ENCODE results near the gene KCTD16.

Gene KCTD16

GRCh38 chr5:144310621-144311020 lies 139.9 kb downstream of the KCTD16 start:
- Mint-ChIP-seq H3K4me3 (no peak overlapping the region), H3K4me1 (ENCODE audit: low read depth) (no peaks in the 10 kb centered on the region), H3K9me3 (no peaks in the 10 kb centered on the region), H3K27me3 (no peaks in the 10 kb centered on the region), H3K27ac (no peak overlapping the region), H3K36me3 (ENCODE audit: low read depth) (no peaks in the 10 kb centered on the region)

- Mint-ChIP-seq H3K27ac (no peak overlapping the region), H3K36me3 (ENCODE audit: low read depth) (no peaks in the 10 kb centered on the region), H3K4me3 (no peak overlapping the region), H3K27me3 (no peaks in the 10 kb centered on the region), H3K4me1 (ENCODE audit: low read depth) (no peaks in the 10 kb centered on the region), H3K9me3 (no peaks in the 10 kb centered on the region)
Observed at GRCh38 chr5:144313147-144313726, 142.6 kb downstream of the KCTD16 start.

GRCh38 chr5:144315026-144315425 lies 144.4 kb downstream of the KCTD16 start:
- Mint-ChIP-seq H3K36me3 (ENCODE audit: low read depth) (no peaks in the 10 kb centered on the region), H3K4me3 (no peak overlapping the region), H3K27ac (no peak overlapping the region), H3K27me3 (no peaks in the 10 kb centered on the region), H3K4me1 (ENCODE audit: low read depth) (no peaks in the 10 kb centered on the region), H3K9me3 (no peaks in the 10 kb centered on the region)

- H3K27ac Mint-ChIP-seq = no peak overlapping the region
- H3K4me1 Mint-ChIP-seq (ENCODE audit: low read depth) = no peaks in the 10 kb centered on the region
- H3K27me3 Mint-ChIP-seq = no peaks in the 10 kb centered on the region
- H3K36me3 Mint-ChIP-seq (ENCODE audit: low read depth) = no peaks in the 10 kb centered on the region
- no peak overlapping the region for H3K4me3 Mint-ChIP-seq
- no peaks in the 10 kb centered on the region for H3K9me3 Mint-ChIP-seq
Observed at GRCh38 chr5:144315994-144316634, 145.4 kb downstream of the KCTD16 start.

GRCh38 chr5:144318011-144318410 lies 147.3 kb downstream of the KCTD16 start:
- Mint-ChIP-seq H3K27ac (no peak overlapping the region), H3K27me3 (no peaks in the 10 kb centered on the region), H3K36me3 (ENCODE audit: low read depth) (no peaks in the 10 kb centered on the region), H3K9me3 (no peaks in the 10 kb centered on the region), H3K4me1 (ENCODE audit: low read depth) (no peaks in the 10 kb centered on the region), H3K4me3 (no peak overlapping the region)

- Mint-ChIP-seq H3K4me3 (no peak overlapping the region), H3K27me3 (no peaks in the 10 kb centered on the region), H3K9me3 (no peaks in the 10 kb centered on the region), H3K27ac (no peak overlapping the region), H3K4me1 (ENCODE audit: low read depth) (no peaks in the 10 kb centered on the region), H3K36me3 (ENCODE audit: low read depth) (no peaks in the 10 kb centered on the region)
Observed at GRCh38 chr5:144318460-144318859, 147.8 kb downstream of the KCTD16 start.

- Mint-ChIP-seq H3K27ac (no peak overlapping the region), H3K36me3 (ENCODE audit: low read depth) (no peaks in the 10 kb centered on the region), H3K9me3 (no peaks in the 10 kb centered on the region), H3K4me3 (no peak overlapping the region), H3K4me1 (ENCODE audit: low read depth) (no peaks in the 10 kb centered on the region), H3K27me3 (no peaks in the 10 kb centered on the region)
Observed at GRCh38 chr5:144323181-144323580, 152.5 kb downstream of the KCTD16 start.

- Mint-ChIP-seq H3K9me3 (no peaks in the 10 kb centered on the region), H3K4me1 (ENCODE audit: low read depth) (no peaks in the 10 kb centered on the region), H3K4me3 (no peak overlapping the region), H3K27ac (no peak overlapping the region), H3K36me3 (ENCODE audit: low read depth) (no peaks in the 10 kb centered on the region), H3K27me3 (no peaks in the 10 kb centered on the region)
Observed at GRCh38 chr5:144325532-144325931, 154.9 kb downstream of the KCTD16 start.

- no peaks in the 10 kb centered on the region for H3K36me3 Mint-ChIP-seq (ENCODE audit: low read depth)
- H3K4me1 Mint-ChIP-seq (ENCODE audit: low read depth) = no peaks in the 10 kb centered on the region
- no peak overlapping the region for H3K4me3 Mint-ChIP-seq
- H3K27me3 Mint-ChIP-seq = no peaks in the 10 kb centered on the region
- H3K9me3 Mint-ChIP-seq = no peaks in the 10 kb centered on the region
- H3K27ac Mint-ChIP-seq = no peak overlapping the region
Observed at GRCh38 chr5:144328494-144328893, 157.8 kb downstream of the KCTD16 start.

- H3K27me3 Mint-ChIP-seq = no peaks in the 10 kb centered on the region
- H3K36me3 Mint-ChIP-seq (ENCODE audit: low read depth) = no peaks in the 10 kb centered on the region
- H3K4me1 Mint-ChIP-seq (ENCODE audit: low read depth) = no peaks in the 10 kb centered on the region
- H3K9me3 Mint-ChIP-seq = no peaks in the 10 kb centered on the region
- H3K27ac Mint-ChIP-seq = no peak overlapping the region
- no peak overlapping the region for H3K4me3 Mint-ChIP-seq
Observed at GRCh38 chr5:144328980-144329379, 158.3 kb downstream of the KCTD16 start.

- Mint-ChIP-seq H3K27me3 (no peaks in the 10 kb centered on the region), H3K4me3 (no peak overlapping the region), H3K36me3 (ENCODE audit: low read depth) (no peaks in the 10 kb centered on the region), H3K27ac (no peak overlapping the region), H3K9me3 (no peaks in the 10 kb centered on the region), H3K4me1 (ENCODE audit: low read depth) (no peaks in the 10 kb centered on the region)
Observed at GRCh38 chr5:144329681-144330080, 159.0 kb downstream of the KCTD16 start.

GRCh38 chr5:144331361-144331760 lies 160.7 kb downstream of the KCTD16 start:
- no peaks in the 10 kb centered on the region for H3K9me3 Mint-ChIP-seq
- no peak overlapping the region for H3K4me3 Mint-ChIP-seq
- H3K36me3 Mint-ChIP-seq (ENCODE audit: low read depth) = no peaks in the 10 kb centered on the region
- no peak overlapping the region for H3K27ac Mint-ChIP-seq
- H3K27me3 Mint-ChIP-seq = peaks cover 3% of the 10 kb centered on the region
- H3K4me1 Mint-ChIP-seq (ENCODE audit: low read depth) = no peaks in the 10 kb centered on the region

GRCh38 chr5:144332265-144332664 lies 161.6 kb downstream of the KCTD16 start:
- Mint-ChIP-seq H3K4me3 (no peak overlapping the region), H3K27ac (no peak overlapping the region), H3K9me3 (no peaks in the 10 kb centered on the region), H3K36me3 (ENCODE audit: low read depth) (no peaks in the 10 kb centered on the region), H3K4me1 (ENCODE audit: low read depth) (no peaks in the 10 kb centered on the region), H3K27me3 (peaks cover 3% of the 10 kb centered on the region)

- H3K4me1 Mint-ChIP-seq (ENCODE audit: low read depth) = no peaks in the 10 kb centered on the region
- H3K4me3 Mint-ChIP-seq = no peak overlapping the region
- no peaks in the 10 kb centered on the region for H3K36me3 Mint-ChIP-seq (ENCODE audit: low read depth)
- H3K9me3 Mint-ChIP-seq = no peaks in the 10 kb centered on the region
- H3K27me3 Mint-ChIP-seq = peaks cover 3% of the 10 kb centered on the region
- no peak overlapping the region for H3K27ac Mint-ChIP-seq
Observed at GRCh38 chr5:144333336-144333920, 162.8 kb downstream of the KCTD16 start.

- Mint-ChIP-seq H3K9me3 (no peaks in the 10 kb centered on the region), H3K4me1 (ENCODE audit: low read depth) (no peaks in the 10 kb centered on the region), H3K27ac (no peak overlapping the region), H3K27me3 (peaks cover 3% of the 10 kb centered on the region), H3K36me3 (ENCODE audit: low read depth) (no peaks in the 10 kb centered on the region), H3K4me3 (no peak overlapping the region)
Observed at GRCh38 chr5:144335561-144335960, 164.9 kb downstream of the KCTD16 start.

Data from stimulated activated naive CD8-positive, alpha-beta T cell treated with anti-CD3 and anti-CD28 coated beads, Interleukin-15, Interleukin-2, amounts not matched to agents 100 ng/mL and 50 ng/mL, for 24 hours (primary cell).